ENCODE data around the gene KHSRP.

DNA sequence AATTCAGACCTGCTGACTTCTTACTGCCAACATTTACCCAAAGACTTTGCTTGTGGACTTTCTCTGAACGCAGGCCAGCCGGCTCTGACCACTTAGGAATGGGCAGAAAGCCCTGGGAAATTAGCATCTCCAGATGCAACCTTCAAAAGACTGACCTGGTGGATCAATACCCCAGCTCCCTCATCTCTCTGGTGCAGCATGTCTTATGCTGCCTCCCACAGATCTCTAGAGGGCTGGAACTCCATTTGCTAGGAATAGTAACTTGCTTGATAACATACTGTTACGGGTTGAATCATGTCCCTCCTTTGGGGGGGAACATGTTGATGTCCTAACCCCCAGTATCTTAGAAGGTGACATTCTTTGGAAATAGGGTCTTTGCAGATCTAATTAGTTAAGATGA lies 21.8 kb upstream of the KHSRP start:
- TF ChIP-seq POLR2A (IDR thresholded peaks at IDR 0.05) (no peak), EP300 (IDR thresholded peaks at IDR 0.05) (no peak)
- TF ChIP-seq, protein P1, sequence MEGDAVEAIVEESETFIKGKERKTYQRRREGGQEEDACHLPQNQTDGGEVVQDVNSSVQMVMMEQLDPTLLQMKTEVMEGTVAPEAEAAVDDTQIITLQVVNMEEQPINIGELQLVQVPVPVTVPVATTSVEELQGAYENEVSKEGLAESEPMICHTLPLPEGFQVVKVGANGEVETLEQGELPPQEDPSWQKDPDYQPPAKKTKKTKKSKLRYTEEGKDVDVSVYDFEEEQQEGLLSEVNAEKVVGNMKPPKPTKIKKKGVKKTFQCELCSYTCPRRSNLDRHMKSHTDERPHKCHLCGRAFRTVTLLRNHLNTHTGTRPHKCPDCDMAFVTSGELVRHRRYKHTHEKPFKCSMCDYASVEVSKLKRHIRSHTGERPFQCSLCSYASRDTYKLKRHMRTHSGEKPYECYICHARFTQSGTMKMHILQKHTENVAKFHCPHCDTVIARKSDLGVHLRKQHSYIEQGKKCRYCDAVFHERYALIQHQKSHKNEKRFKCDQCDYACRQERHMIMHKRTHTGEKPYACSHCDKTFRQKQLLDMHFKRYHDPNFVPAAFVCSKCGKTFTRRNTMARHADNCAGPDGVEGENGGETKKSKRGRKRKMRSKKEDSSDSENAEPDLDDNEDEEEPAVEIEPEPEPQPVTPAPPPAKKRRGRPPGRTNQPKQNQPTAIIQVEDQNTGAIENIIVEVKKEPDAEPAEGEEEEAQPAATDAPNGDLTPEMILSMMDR (IDR thresholded peaks at IDR 0.05) = no peak

All from ovary (tissue), 3 donors.